ENCODE measurements around the gene NPHP4. TPM values are rescaled to one million over a fixed set of nuclear protein-coding genes. Genes with fewer than 3 reads are reported as not detected.

NPHP4 gene
- total RNA-seq, 1 donor from 2014 or later, result 11.3 TPM

GRCh38 chr1:5997316-5997715, 5.1 kb upstream of the NPHP4 start:
- Histone ChIP-seq H3K4me3 (no peak overlapping the region), H3K36me3 (no peaks in the 10 kb centered on the region), H3K9me3 (no peaks in the 10 kb centered on the region), H3K27me3 (no peaks in the 10 kb centered on the region), H3K4me1 (peaks cover 20% of the 10 kb centered on the region), H3K27ac (no peak overlapping the region)
- DNase-seq (ENCODE audit: extremely low spot score in 2 of 2), result no peak
- TF ChIP-seq POLR2AphosphoS5 (IDR thresholded peaks at IDR 0.05; ENCODE audit: insufficient read depth in 1 of 2, low read depth in 1 of 2), result no peak
- TF ChIP-seq CTCF (IDR thresholded peaks at IDR 0.05), result no peak
- TF ChIP-seq POLR2A (IDR thresholded peaks at IDR 0.05), result no peak
- intact Hi-C loops (cut with DNase I), result no loop called here

- Histone ChIP-seq H3K27ac (no peak overlapping the region), H3K36me3 (no peaks in the 10 kb centered on the region), H3K9me3 (no peaks in the 10 kb centered on the region), H3K4me3 (no peak overlapping the region), H3K4me1 (peaks cover 20% of the 10 kb centered on the region), H3K27me3 (no peaks in the 10 kb centered on the region)
- no peak for DNase-seq (ENCODE audit: extremely low spot score in 2 of 2)
- no peak for TF ChIP-seq CTCF (IDR thresholded peaks at IDR 0.05)
- TF ChIP-seq POLR2AphosphoS5 (IDR thresholded peaks at IDR 0.05; ENCODE audit: insufficient read depth in 1 of 2, low read depth in 1 of 2), result no peak
- no peak for TF ChIP-seq POLR2A (IDR thresholded peaks at IDR 0.05)
- intact Hi-C loops (cut with DNase I), result no loop called here
These were observed 4.5 kb upstream of the NPHP4 start for GRCh38 chr1:5996641-5997270.

GRCh38 chr1:5995871-5996630, 3.8 kb upstream of the NPHP4 start:
- TF ChIP-seq POLR2AphosphoS5 (IDR thresholded peaks at IDR 0.05; ENCODE audit: insufficient read depth in 1 of 2, low read depth in 1 of 2) (no peak), POLR2A (IDR thresholded peaks at IDR 0.05) (no peak), CTCF (IDR thresholded peaks at IDR 0.05) (no peak)
- peaks cover 25% of the 10 kb centered on the region for H3K4me1 ChIP-seq
- H3K27me3 ChIP-seq, result no peaks in the 10 kb centered on the region
- DNase-seq (ENCODE audit: extremely low spot score in 2 of 2), result no peak
- no peaks in the 10 kb centered on the region for H3K36me3 ChIP-seq
- no peak overlapping the region for H3K4me3 ChIP-seq
- no peaks in the 10 kb centered on the region for H3K9me3 ChIP-seq
- no peak overlapping the region for H3K27ac ChIP-seq
- intact Hi-C loops (cut with DNase I), result no loop called here

GRCh38 chr1:5994713-5995621, 2.7 kb upstream of the NPHP4 start:
- H3K27me3 ChIP-seq, result no peaks in the 10 kb centered on the region
- TF ChIP-seq CTCF (IDR thresholded peaks at IDR 0.05) (no peak), POLR2AphosphoS5 (IDR thresholded peaks at IDR 0.05; ENCODE audit: insufficient read depth in 1 of 2, low read depth in 1 of 2) (no peak), POLR2A (IDR thresholded peaks at IDR 0.05) (no peak)
- intact Hi-C loops (cut with DNase I), result loop anchor here (5.0 kb wide), 1 partner anchor 202 kb away; the partner anchor contains the start of gene RPL22
- no peaks in the 10 kb centered on the region for H3K9me3 ChIP-seq
- H3K27ac ChIP-seq, result no peak overlapping the region
- DNase-seq (ENCODE audit: extremely low spot score in 2 of 2), result no peak
- H3K36me3 ChIP-seq, result no peaks in the 10 kb centered on the region
- no peak overlapping the region for H3K4me3 ChIP-seq
- H3K4me1 ChIP-seq, result peaks cover 30% of the 10 kb centered on the region
